NCI-H69 (cell line): ENCODE results near the gene SLC44A4.
A peak's percentile ranks its signal among the peaks of the same experiment; 100 is the strongest.
"Not testable (repeated sequence)": the region's sequence is repeated elsewhere in the genome, so short reads cannot be mapped to it uniquely, and the experiment has no call there.

Experiments
- DNase-seq: peaks from one replicate; lab custom pipeline; 2025; lab: John Stamatoyannopoulos, UW

The SLC44A4 gene

GRCh38 chr6:31827286-31828079 lies 51.3 kb downstream of the SLC44A4 start, which contains the start of gene HSPA1B:
TSS of gene HSPA1B (plus strand) at chr6:31827738. CDS start at chr6:31827951, 213 bp downstream.
- DNase-seq: peak; percentile 100

GRCh38 chr6:31826793-31827285 lies 52.0 kb downstream of the SLC44A4 start:
- peak; percentile 87 for DNase-seq

- DNase-seq: no peak
These were observed 53.2 kb downstream of the SLC44A4 start for GRCh38 chr6:31825553-31825952.

GRCh38 chr6:31823592-31824196 lies 55.1 kb downstream of the SLC44A4 start:
- DNase-seq: not testable (repeated sequence)

GRCh38 chr6:31822036-31822821 lies 56.6 kb downstream of the SLC44A4 start:
- peak; percentile 80 for DNase-seq

- peak; percentile 86 for DNase-seq
These were observed 57.3 kb downstream of the SLC44A4 start for GRCh38 chr6:31821301-31822035.

GRCh38 chr6:31820399-31820798 lies 58.4 kb downstream of the SLC44A4 start:
- DNase-seq: not testable (repeated sequence)

GRCh38 chr6:31819871-31820299 lies 58.9 kb downstream of the SLC44A4 start:
- peak; percentile 33 for DNase-seq

- peak; percentile 29 for DNase-seq
These were observed 60.8 kb downstream of the SLC44A4 start for GRCh38 chr6:31817929-31818511.

- not testable (repeated sequence) for DNase-seq
These were observed 61.5 kb downstream of the SLC44A4 start for GRCh38 chr6:31817133-31817928.

- peak; percentile 100 for DNase-seq
These were observed 63.6 kb downstream of the SLC44A4 start, which contains the start of the genes HSPA1A and HSPA1L for GRCh38 chr6:31815025-31815838. TSS of gene HSPA1A (plus strand) at chr6:31815543. CDS start at chr6:31815757, 214 bp downstream. TSS of gene HSPA1L (minus strand) at chr6:31815283. CDS start at chr6:31811972, 3,311 bp downstream.

- DNase-seq: peak; percentile 99
These were observed 64.1 kb downstream of the SLC44A4 start for GRCh38 chr6:31814677-31815024.

GRCh38 chr6:31813465-31813849 lies 65.3 kb downstream of the SLC44A4 start:
- no peak for DNase-seq
